Suprapubic skin (tissue), 4 donors: ENCODE results near the gene NMUR2. TPM values are rescaled to one million over a fixed set of nuclear protein-coding genes. Genes with fewer than 3 reads are reported as not detected.

Experiments used
- DNase-seq, 2 donors: peaks; one replicate each; pipeline ENCODE4 v3.0.0-alpha.2; 2019; ENCODE audit warnings: low spot score in 2 of 2
- H3K27ac ChIP-seq: fragments of 200-600 bp; sonication (generic); one replicate; pipeline ENCODE4 v1.5.1; 2019
- H3K27me3 ChIP-seq: fragments of 200-600 bp; sonication (generic); one replicate; pipeline ENCODE4 v1.5.1; 2019
- H3K36me3 ChIP-seq: fragments of 200-600 bp; sonication (generic); one replicate; pipeline ENCODE4 v1.5.1; 2019
- H3K4me1 ChIP-seq: fragments of 200-600 bp; sonication (generic); one replicate; pipeline ENCODE4 v1.5.1; 2019
- H3K4me3 ChIP-seq: fragments of 200-600 bp; sonication (generic); one replicate; pipeline ENCODE4 v1.5.1; 2019; ENCODE audit warnings: mild to moderate bottlenecking
- H3K9me3 ChIP-seq: fragments of 200-600 bp; sonication (generic); one replicate; pipeline ENCODE4 v1.5.1; 2019
- EP300 ChIP-seq: sonication (generic); formaldehyde crosslinking; IDR thresholded peaks from one replicate; pipeline ENCODE4 v1.6.1; 2017; ENCODE audit warnings: antibody characterized with exemption
- POLR2A ChIP-seq, 2 donors: fragments of 450-650 bp; IDR thresholded peaks; one replicate each; pipeline ENCODE4 v1.6.1; 2017; ENCODE audit warnings: antibody characterized with exemption in 2 of 2, mild to moderate bottlenecking in 2 of 2, moderate library complexity in 2 of 2
- POLR2AphosphoS5 ChIP-seq, 3 donors: sonication (generic); formaldehyde crosslinking; IDR thresholded peaks; one replicate each; pipeline ENCODE4 v1.6.1; 2017; ENCODE audit warnings: antibody characterized with exemption in 3 of 3
- WGBS: methylation state at CpG from one replicate; pipeline ENCODE4 v1.1.5; 2018; 5-methylcytosine and 5-hydroxymethylcytosine counted together
- total RNA-seq, 4 donors: library from RNA; depleted of rRNA; stranded (reverse); fragments of >200 nt; gene quantifications; one replicate each; pipeline ENCODE4 v1.1.0, GENCODE V29; 2016
- TF ChIP-seq, protein P1 (sequence below), 2 donors: fragments of 200-600 bp in 1 of 2; fragments of 450-650 bp in 1 of 2; sonication (generic) in 1 of 2; IDR thresholded peaks; one replicate each; pipeline ENCODE4 v1.5.1; 2016 to 2019; ENCODE audit warnings: antibody characterized with exemption in 2 of 2, mild to moderate bottlenecking in 1 of 2, moderate library complexity in 1 of 2

NMUR2 gene
- total RNA-seq, 4 donors from 2014 or later, result not detected

DNA sequence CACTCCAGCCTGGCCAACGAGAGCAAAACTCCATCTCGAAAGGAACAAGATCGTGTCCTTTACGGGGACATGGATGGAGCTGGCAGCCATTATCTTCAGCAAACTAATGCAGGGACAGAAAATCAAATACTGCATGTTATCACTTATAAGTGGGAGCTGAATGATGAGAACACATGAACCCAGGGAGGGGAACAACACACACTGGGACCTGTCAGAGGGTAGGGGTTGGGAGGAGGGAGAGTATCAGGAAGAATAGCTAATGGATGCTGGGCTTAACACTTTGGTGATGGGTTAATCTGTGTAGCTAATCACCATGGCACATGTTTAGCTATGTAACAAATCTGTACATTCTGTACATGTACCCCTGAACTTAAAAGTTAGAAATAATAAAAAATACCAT lies 40.9 kb downstream of the NMUR2 start:
- no peaks in the 10 kb centered on the region for H3K4me1 ChIP-seq
- TF ChIP-seq, protein P1, sequence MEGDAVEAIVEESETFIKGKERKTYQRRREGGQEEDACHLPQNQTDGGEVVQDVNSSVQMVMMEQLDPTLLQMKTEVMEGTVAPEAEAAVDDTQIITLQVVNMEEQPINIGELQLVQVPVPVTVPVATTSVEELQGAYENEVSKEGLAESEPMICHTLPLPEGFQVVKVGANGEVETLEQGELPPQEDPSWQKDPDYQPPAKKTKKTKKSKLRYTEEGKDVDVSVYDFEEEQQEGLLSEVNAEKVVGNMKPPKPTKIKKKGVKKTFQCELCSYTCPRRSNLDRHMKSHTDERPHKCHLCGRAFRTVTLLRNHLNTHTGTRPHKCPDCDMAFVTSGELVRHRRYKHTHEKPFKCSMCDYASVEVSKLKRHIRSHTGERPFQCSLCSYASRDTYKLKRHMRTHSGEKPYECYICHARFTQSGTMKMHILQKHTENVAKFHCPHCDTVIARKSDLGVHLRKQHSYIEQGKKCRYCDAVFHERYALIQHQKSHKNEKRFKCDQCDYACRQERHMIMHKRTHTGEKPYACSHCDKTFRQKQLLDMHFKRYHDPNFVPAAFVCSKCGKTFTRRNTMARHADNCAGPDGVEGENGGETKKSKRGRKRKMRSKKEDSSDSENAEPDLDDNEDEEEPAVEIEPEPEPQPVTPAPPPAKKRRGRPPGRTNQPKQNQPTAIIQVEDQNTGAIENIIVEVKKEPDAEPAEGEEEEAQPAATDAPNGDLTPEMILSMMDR (IDR thresholded peaks at IDR 0.05), result no peak
- TF ChIP-seq EP300 (no peak), POLR2AphosphoS5 (IDR thresholded peaks at IDR 0.05) (no peak), POLR2A (IDR thresholded peaks at IDR 0.05) (no peak)
- no peak overlapping the region for H3K4me3 ChIP-seq
- no peaks in the 10 kb centered on the region for H3K27me3 ChIP-seq
- no peaks in the 10 kb centered on the region for H3K36me3 ChIP-seq
- H3K9me3 ChIP-seq, result no peaks in the 10 kb centered on the region
- H3K27ac ChIP-seq, result no peak overlapping the region
- no peak for DNase-seq
- 91% methylated on average over 4 of the region's 4 CpGs for WGBS

DNA sequence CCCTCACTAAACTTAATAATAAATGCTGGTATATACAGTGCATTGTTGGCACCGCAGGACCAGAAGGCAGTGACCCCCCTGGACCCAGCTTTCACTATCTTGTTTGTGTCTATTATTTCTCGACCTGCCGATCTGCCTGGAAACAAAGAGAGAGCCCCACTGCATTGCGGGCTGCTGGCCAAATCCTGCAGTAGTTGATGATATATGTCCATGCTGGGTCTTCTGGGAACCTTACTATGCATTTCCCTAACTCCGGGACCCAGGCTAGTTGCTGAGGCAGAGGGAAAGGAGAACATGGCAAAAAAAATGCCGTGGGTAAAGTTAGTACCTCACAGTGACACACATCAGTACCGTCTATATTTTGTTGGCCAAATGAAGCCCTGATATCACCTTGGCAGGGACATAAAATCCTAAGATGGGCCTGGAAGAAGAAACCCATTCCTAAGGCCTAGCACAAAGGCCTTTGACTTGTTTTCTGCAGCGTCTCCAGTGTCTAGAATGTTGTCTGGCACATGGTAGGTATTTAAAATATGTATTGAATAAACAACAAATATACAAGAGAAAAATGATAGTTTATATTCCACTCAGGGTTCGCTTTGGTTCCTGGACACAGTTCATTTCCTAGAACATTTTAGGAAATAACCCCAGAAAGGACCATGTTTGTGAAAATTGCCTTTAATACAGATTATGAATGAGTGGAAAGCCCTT lies 46.1 kb downstream of the NMUR2 start:
- Histone ChIP-seq H3K4me3 (no peak overlapping the region), H3K36me3 (no peaks in the 10 kb centered on the region), H3K27me3 (no peaks in the 10 kb centered on the region), H3K27ac (no peak overlapping the region), H3K4me1 (no peaks in the 10 kb centered on the region), H3K9me3 (no peaks in the 10 kb centered on the region)
- WGBS, result 77% methylated on average over 9 of the region's 9 CpGs
- no peak for DNase-seq
- TF ChIP-seq POLR2AphosphoS5 (IDR thresholded peaks at IDR 0.05) (no peak), EP300 (no peak), POLR2A (IDR thresholded peaks at IDR 0.05) (no peak)
- TF ChIP-seq, protein P1 (IDR thresholded peaks at IDR 0.05), result no peak

DNA sequence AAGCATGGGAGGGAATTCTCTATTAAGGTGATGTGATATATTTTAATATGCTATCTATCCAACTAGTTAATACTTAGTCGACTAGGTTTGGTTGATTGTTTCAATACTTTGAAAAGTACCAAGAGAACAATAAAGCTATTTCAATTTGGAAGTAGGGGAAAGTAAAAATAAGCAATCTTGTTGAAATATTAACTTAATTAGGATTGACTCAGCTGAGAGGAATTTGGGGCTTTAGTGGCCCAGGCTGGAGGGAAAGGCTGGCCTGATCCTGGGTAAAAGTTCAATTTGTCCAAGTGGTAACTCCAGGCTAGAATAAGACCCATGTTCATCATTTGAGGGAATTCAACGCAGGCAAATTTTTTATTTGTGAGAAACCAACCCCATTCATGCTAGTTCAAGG lies 48.6 kb downstream of the NMUR2 start:
- Histone ChIP-seq H3K4me3 (no peak overlapping the region), H3K27ac (no peak overlapping the region), H3K9me3 (no peaks in the 10 kb centered on the region), H3K4me1 (no peaks in the 10 kb centered on the region), H3K36me3 (no peaks in the 10 kb centered on the region), H3K27me3 (no peaks in the 10 kb centered on the region)
- TF ChIP-seq POLR2A (IDR thresholded peaks at IDR 0.05) (no peak), EP300 (no peak), POLR2AphosphoS5 (IDR thresholded peaks at IDR 0.05) (no peak)
- TF ChIP-seq, protein P1 (IDR thresholded peaks at IDR 0.05), result no peak
- 93% methylated on average over 2 of the region's 2 CpGs for WGBS
- no peak for DNase-seq

DNA sequence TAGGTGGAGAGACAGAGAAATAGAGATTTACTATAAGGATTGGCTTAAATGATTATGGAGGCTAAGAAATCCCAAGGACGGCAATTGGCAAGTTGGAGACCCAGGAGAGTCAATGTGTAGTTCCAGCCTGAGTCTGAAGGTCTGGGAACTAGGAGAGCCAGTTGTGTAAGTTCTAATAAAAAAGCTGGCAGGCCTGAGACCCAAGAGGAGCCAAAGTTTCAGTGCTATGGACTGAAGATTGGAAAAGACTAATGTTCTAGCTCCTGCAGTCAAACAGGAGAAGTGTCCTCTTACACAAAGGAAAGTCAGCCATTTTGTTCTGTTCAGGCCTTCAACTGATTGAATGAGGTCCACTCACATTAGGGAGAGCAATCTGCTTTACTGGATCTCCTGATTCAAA lies 50.0 kb downstream of the NMUR2 start:
- WGBS, result 74% methylated on average over 1 of the region's 1 CpG
- H3K27me3 ChIP-seq, result no peaks in the 10 kb centered on the region
- TF ChIP-seq POLR2AphosphoS5 (IDR thresholded peaks at IDR 0.05), result no peak
- no peak for TF ChIP-seq EP300
- TF ChIP-seq, protein P1 (IDR thresholded peaks at IDR 0.05), result no peak
- TF ChIP-seq POLR2A (IDR thresholded peaks at IDR 0.05), result no peak

DNA sequence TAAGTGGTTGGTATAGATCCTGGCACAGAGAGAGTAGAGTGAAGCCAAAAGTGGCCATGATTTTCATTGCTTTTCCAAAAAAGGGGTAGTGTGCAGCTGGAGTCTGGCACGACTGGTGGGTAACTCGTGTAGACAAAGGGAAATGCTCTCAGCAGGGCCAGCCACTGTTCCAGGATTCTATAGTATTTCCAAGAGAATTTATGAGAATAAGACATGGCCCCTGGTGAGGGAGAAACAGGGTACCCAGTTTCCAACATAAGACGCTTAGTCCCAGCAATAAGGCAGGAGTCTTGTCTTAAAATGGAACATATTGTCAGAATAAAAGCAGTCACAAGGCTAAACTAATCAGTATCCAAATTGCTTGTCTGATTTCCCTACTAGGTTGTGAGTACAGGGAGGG lies 52.1 kb downstream of the NMUR2 start:
- TF ChIP-seq EP300 (no peak), POLR2AphosphoS5 (IDR thresholded peaks at IDR 0.05) (no peak), POLR2A (IDR thresholded peaks at IDR 0.05) (no peak)
- TF ChIP-seq, protein P1 (IDR thresholded peaks at IDR 0.05), result no peak
- Histone ChIP-seq H3K36me3 (no peaks in the 10 kb centered on the region), H3K4me3 (no peak overlapping the region), H3K9me3 (no peaks in the 10 kb centered on the region), H3K4me1 (no peaks in the 10 kb centered on the region), H3K27me3 (no peaks in the 10 kb centered on the region), H3K27ac (no peak overlapping the region)
- DNase-seq, result no peak
- WGBS, result 76% methylated on average over 3 of the region's 3 CpGs

More for the DNA sequence above, 50.0 kb downstream of the NMUR2 start:
- Histone ChIP-seq H3K36me3 (no peaks in the 10 kb centered on the region), H3K9me3 (no peaks in the 10 kb centered on the region), H3K27ac (no peak overlapping the region), H3K4me1 (no peaks in the 10 kb centered on the region), H3K4me3 (no peak overlapping the region)
- DNase-seq, result no peak
